Measurements from ENCODE around the gene HIF1AN.
"Not testable (repeated sequence)": the region's sequence is repeated elsewhere in the genome, so short reads cannot be mapped to it uniquely, and the experiment has no call there.

HIF1AN gene

GRCh38 chr10:100567826-100568225 lies 32.1 kb downstream of the HIF1AN start:
- DNase-seq = no peak

- no peak for DNase-seq
Observed at GRCh38 chr10:100568912-100569311, 33.2 kb downstream of the HIF1AN start.

- no peak for DNase-seq
Observed at GRCh38 chr10:100569687-100570481, 34.1 kb downstream of the HIF1AN start.

- DNase-seq = no peak
Observed at GRCh38 chr10:100570506-100570905, 34.8 kb downstream of the HIF1AN start.

GRCh38 chr10:100571084-100571856 lies 35.5 kb downstream of the HIF1AN start:
- DNase-seq = no peak

- not testable (repeated sequence) for DNase-seq
Observed at GRCh38 chr10:100575146-100575545, 39.4 kb downstream of the HIF1AN start.

- no peak for DNase-seq
Observed at GRCh38 chr10:100575585-100576281, 40.0 kb downstream of the HIF1AN start.

- no peak for DNase-seq
Observed at GRCh38 chr10:100576282-100576635, 40.5 kb downstream of the HIF1AN start.

- DNase-seq = no peak
Observed at GRCh38 chr10:100579261-100580090, 43.7 kb downstream of the HIF1AN start.

- DNase-seq = no peak
Observed at GRCh38 chr10:100586959-100587358, 51.2 kb downstream of the HIF1AN start.

GRCh38 chr10:100598166-100598565 lies 62.4 kb downstream of the HIF1AN start:
- no peak for DNase-seq

GRCh38 chr10:100600218-100600617 lies 64.5 kb downstream of the HIF1AN start:
- peak; percentile 9 for DNase-seq

GRCh38 chr10:100607439-100607838 lies 71.7 kb downstream of the HIF1AN start:
- no peak for DNase-seq
